ENCODE measurements around the gene GNL1.
"Not testable (repeated sequence)": the region's sequence is repeated elsewhere in the genome, so short reads cannot be mapped to it uniquely, and the experiment has no call there.

The GNL1 gene

DNA sequence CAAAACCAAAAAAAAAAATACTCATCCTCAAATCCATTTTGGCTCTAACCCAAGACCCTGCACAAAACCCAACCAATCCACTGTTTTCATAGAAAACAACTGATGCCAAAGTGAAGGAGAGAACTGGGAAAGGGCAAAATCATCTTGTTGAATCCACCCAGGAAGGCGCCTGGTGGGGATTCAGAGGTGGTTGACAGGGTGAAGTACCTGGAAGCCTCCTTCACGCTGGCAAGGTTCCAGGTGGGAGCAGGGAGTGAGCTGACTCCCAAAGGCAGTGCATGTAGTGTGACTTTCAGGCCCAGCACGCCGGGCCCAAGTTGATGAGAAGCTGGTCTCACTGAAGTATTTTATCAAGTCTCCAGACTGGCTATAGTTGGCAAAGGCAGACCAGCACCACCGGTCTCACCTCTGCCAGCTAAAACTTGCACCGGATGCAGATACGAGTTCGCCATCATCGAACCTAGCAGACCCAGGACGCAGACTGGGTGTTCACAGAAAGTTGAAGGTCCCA is 44.2 kb upstream of the GNL1 start:
- Histone ChIP-seq H3K9me3 (ENCODE audit: control insufficient read depth, low read length) (no peaks in the 10 kb centered on the region), H3K4me1 (peaks cover 4% of the 10 kb centered on the region), H3K27ac (no peak overlapping the region), H3K36me3 (ENCODE audit: control insufficient read depth, insufficient read depth, low read length) (no peaks in the 10 kb centered on the region), H3K4me2 (ENCODE audit: low read length) (no peak overlapping the region), H3K9ac (no peak overlapping the region), H3K27me3 (ENCODE audit: control insufficient read depth, insufficient read depth, low read length) (no peaks in the 10 kb centered on the region), H2AFZ (no peak overlapping the region), H3K79me2 (no peaks in the 10 kb centered on the region), H3K4me3 (ENCODE audit: low read depth, low read length) (no peak overlapping the region)
- TF ChIP-seq, protein P1, sequence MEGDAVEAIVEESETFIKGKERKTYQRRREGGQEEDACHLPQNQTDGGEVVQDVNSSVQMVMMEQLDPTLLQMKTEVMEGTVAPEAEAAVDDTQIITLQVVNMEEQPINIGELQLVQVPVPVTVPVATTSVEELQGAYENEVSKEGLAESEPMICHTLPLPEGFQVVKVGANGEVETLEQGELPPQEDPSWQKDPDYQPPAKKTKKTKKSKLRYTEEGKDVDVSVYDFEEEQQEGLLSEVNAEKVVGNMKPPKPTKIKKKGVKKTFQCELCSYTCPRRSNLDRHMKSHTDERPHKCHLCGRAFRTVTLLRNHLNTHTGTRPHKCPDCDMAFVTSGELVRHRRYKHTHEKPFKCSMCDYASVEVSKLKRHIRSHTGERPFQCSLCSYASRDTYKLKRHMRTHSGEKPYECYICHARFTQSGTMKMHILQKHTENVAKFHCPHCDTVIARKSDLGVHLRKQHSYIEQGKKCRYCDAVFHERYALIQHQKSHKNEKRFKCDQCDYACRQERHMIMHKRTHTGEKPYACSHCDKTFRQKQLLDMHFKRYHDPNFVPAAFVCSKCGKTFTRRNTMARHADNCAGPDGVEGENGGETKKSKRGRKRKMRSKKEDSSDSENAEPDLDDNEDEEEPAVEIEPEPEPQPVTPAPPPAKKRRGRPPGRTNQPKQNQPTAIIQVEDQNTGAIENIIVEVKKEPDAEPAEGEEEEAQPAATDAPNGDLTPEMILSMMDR (IDR thresholded peaks at IDR 0.05) = no peak

DNA sequence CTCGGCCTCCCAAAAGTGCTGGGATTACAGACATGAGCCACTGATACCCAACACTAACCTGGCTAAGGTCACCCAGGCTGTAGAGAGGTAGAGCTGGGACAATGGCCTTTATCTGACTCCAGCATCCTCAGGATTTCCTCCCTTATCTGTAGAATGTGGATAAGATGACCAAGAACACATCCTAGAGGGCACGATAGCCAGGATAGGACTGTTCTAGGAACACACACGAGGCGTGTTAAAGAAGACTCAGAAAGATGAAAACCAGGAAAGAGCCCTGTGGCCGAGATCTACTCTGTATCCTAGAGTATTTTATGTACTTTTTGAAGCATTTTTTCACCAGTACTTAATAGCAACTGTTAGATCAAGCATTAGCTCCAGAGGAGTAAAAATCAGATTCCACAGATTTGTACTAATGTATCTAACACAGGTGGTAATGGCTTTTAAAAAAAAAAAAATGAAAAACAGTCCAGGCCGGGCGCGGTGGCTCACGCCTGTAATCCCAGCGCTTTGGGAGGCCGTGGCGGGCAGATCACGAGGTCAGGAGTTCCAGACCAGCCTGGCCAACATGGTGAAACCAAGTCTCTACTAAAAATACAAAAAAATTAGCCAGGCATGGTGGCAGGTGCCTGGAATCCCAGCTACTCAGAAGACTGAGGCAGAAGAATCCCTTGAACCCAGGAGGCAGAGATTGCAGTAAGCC is 43.5 kb upstream of the GNL1 start:
- Histone ChIP-seq H3K79me2 (no peaks in the 10 kb centered on the region), H3K4me2 (ENCODE audit: low read length) (no peak overlapping the region), H2AFZ (no peak overlapping the region), H3K27me3 (ENCODE audit: control insufficient read depth, insufficient read depth, low read length) (no peaks in the 10 kb centered on the region), H3K4me1 (peaks cover 4% of the 10 kb centered on the region), H3K4me3 (ENCODE audit: low read depth, low read length) (no peak overlapping the region), H3K27ac (no peak overlapping the region), H3K9ac (no peak overlapping the region), H3K9me3 (ENCODE audit: control insufficient read depth, low read length) (no peaks in the 10 kb centered on the region), H3K36me3 (ENCODE audit: control insufficient read depth, insufficient read depth, low read length) (no peaks in the 10 kb centered on the region)
- TF ChIP-seq, protein P1 (IDR thresholded peaks at IDR 0.05) = no peak

DNA sequence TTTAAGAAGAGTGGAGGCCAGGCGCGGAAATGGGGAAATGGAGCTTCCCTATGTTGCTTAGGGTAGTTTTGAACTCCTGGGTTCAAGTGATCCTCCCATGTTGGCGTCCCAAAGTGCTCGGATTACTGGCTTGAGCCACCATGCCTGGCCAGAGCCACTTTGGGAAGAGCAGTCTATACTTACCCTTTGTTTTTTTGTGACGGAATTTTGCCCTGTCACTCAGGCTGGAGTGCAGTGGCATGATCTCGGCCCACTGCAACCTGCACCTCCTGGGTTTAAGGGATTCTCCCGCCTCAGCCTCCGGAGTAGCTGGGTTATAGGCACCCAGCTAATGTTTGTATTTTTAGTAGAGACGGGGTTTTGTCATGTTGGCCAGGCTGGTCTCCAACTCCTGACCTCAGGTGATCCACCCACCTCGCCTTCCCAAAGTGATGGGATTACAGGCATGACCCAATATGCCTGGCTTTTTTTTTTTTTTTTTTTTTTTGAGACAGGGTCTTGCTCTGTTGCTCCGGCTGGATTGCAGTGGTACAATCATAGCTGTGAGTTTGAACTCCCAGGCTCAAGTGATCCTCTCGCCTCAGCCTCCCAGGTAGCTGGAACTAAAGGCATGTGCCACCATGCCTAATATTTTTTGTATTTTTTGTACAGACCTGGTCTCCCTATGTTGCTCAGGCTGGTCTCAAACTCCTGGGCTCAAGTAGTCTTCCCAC is 42.8 kb upstream of the GNL1 start:
- Histone ChIP-seq H3K27me3 (ENCODE audit: control insufficient read depth, insufficient read depth, low read length) (no peaks in the 10 kb centered on the region), H3K36me3 (ENCODE audit: control insufficient read depth, insufficient read depth, low read length) (no peaks in the 10 kb centered on the region), H3K27ac (no peak overlapping the region), H3K9ac (no peak overlapping the region), H2AFZ (no peak overlapping the region), H3K79me2 (no peaks in the 10 kb centered on the region), H3K4me2 (ENCODE audit: low read length) (no peak overlapping the region), H3K4me1 (peaks cover 4% of the 10 kb centered on the region), H3K4me3 (ENCODE audit: low read depth, low read length) (no peak overlapping the region), H3K9me3 (ENCODE audit: control insufficient read depth, low read length) (no peaks in the 10 kb centered on the region)
- TF ChIP-seq, protein P1 (IDR thresholded peaks at IDR 0.05) = no peak

DNA sequence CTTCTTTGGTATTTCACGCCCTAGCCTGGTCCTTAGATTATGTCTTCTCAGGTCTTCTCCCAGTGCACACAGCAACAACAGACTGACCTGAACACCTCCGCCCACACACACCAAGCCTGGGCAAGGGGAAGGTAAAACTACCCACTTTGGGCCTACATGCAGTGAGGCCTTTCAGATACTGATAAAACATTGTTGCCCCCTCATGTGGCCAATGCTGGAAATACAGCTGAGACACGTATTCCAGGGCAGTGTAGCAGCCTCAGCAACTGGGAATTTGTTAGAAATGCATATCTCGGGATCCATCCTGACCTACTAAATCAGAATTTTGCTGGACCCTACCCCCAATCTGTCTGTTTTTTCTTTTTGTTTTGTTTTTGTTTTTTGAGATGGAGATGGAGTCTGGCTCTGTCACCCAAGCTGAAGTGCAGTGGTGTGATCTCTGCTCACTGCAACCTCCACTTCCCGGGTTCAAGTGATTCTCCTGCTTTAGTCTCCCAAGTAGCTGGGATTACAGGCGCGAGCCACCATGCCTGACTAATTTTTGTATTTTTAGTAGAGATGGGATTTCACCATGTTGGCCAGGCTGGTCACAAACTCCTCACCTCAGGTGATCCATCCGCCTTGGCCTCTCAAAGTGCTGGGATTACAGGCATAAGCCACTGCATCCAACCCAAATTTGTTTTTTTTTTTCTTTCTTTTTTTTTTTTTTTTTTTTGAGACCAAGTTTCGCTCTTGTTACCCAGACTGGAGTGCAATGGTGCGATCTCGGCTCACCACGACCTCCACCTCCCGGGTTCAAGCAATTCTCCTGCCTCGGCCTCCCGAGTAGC is 41.2 kb upstream of the GNL1 start:
- H3K9ac ChIP-seq = not testable (repeated sequence)

More for the DNA sequence above, 41.2 kb upstream of the GNL1 start:
- not testable (repeated sequence) for H3K27me3 ChIP-seq (ENCODE audit: control insufficient read depth, insufficient read depth, low read length); H3K36me3 ChIP-seq (ENCODE audit: control insufficient read depth, insufficient read depth, low read length); H3K4me2 ChIP-seq (ENCODE audit: low read length); H3K79me2 ChIP-seq; H3K4me1 ChIP-seq; H3K4me3 ChIP-seq (ENCODE audit: low read depth, low read length); H3K9me3 ChIP-seq (ENCODE audit: control insufficient read depth, low read length)
- H3K27ac ChIP-seq = peak overlapping the region; percentile 9
- H2AFZ ChIP-seq = peak overlapping the region; percentile 29
- TF ChIP-seq, protein P1 (IDR thresholded peaks at IDR 0.05) = peak; percentile 82
